ENCODE results near the gene GPC4.

Gene GPC4

DNA sequence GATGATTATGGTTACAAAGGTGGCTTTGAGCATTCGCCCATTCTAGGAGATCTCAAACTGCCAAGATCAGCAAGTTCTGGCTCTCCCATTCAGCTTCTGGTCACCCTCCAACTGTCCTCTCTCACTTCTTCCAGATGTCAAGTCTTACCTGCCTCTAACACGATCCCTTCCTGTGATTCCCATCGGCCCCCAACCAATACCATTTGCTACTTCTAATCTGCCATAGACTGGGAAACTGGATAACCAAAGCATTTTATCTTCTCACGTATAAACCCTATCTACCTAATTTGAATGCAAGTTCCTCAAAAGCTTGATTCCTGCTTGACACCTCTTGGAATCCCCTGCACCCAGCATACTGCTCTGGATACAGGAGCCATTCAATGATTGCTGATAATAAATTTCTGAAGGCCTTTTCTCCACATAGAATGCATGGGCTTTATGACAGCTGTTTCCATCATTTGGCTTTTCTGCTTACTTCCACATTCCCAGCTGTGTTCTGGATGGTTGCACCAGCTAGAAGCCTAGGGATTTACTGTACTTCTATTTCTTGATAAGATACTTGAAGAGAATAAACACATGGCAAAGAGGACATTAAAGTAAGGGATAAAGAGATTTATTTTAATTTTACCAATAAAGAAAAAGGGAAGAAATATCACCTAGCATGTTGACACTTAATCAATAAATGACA lies 9.6 kb downstream of the GPC4 start:
- no peak for DNase-seq

DNA sequence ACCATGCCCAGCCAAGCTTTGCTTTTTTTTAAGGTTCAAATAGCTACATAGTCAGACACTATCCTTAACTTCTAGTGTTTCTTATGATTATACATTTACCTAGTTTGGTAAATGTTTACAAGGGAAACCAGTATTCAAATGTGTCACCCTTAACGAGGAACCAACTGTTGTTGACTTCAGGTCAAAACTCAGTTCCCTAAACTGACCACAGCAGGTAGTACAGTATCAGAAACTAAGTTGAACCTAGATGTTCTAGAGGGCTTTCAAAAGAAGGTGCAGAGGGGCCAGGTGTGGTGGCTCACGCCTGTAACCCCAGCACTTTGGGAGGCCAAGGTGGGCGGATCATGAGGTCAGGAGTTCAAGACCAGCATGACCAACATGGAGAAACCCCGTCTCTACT lies 11.3 kb downstream of the GPC4 start:
- DNase-seq, result no peak

DNA sequence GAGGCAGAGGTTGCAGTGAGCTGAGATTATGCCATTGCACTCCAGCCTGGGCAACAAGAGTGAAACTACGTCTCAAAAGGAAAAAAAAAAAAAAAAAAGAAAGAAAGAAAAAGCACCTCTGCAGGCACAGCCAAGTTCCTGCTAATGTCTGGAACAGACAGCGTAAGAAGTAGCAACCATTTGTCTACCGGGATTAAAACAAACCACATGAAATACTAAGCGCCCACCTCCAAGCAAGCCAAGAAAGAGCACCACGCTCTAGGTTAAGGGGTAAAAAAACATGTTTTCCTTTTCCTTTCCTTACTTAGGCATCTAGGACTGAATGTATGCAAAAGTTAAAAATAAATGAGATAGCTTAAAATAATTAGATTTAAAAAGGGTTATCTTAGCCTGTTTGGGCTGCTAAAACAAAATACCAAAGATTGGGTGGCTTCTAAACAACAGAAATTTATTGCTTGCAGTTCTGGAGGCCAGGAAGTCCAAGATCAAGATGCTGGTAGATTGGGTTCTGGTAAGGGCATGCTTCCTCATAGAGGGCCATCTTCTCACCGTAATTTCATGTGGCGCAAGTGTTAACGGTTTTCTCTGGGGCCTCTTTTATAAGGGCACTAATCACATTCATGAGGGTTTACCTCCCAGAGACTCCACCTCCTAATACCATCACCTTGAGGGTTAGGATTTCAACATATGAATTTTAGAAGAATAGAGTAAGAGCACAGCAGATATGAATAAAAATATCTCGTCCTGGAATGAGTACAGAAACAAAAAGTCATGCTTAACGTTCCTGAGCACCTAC lies 12.3 kb downstream of the GPC4 start:
- no peak for DNase-seq

DNA sequence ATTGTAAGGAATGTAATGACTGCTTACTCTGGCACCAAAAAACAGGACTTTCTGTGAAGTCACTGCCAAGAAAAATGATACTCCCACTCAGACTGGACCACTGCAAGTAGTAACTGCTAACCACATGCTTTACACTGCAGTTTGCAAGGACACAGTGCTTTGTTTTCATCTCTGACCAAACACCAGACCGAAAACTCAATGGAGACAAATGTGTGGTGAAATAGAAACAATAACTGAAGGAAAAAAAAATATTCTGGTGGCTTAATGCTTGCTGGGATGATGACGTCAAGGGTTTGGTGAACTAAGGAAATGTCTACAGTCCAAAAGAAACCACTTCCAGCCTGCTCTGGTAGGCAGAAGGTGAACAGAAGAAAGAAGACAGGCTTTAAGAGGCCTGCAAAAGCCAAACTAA lies 13.2 kb downstream of the GPC4 start:
- DNase-seq, result no peak

DNA sequence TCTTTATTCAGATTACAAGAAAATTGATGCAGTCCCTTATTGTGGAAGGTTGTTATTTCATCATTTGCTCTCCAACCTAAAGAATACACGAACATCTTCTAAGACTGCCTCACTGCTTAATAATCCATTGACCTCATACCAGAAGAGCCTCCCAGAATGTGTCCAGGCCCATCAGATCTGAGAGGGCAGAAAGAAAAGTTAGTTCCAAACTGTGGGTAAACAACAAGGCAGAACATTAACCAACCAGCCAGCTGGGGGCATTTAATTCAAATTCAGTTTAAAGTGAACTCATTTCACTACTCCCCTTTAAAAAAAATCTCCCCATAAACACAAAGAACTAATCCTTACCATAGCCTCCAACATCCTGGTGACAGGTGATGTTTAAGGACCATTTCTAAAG lies 13.8 kb downstream of the GPC4 start:
- no peak for DNase-seq

DNA sequence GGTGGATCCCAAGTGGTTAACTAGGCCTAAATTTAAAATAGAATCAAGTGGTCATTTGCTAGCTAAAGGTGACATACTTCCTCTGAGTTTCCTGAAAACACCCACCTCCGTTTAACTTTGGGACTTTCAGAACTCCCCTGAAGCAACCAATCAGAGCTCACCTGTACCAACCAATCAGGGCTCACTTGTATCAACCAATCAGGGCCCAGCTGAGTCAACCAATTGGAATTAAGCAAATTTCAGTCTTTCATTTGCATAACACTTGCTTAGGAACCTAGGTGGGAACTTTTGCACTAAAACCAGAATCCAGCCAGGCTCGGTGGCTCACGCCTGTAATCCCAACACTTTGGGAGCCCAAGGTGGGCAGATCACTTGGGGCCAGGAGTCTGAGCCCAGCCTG lies 15.9 kb downstream of the GPC4 start:
- DNase-seq, result no peak

DNA sequence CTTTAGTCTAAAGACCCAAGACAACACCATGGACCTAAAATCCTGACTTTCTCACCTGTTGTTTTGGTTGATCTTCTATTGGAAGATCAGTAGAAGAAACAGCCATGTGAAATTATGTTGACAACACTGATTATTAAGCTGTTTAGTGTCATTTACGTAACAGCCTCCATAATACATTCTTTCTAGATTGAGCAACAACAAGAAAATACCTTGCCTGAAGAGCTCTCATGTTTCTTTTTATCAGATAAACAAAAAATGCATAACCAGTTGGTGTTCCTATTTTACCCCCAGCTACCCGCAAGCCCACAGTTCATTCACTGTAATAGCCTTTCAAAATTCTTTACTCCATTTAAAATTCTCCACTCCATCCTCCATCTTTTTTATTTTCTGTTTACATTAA lies 20.5 kb downstream of the GPC4 start:
- no peak for DNase-seq

DNA sequence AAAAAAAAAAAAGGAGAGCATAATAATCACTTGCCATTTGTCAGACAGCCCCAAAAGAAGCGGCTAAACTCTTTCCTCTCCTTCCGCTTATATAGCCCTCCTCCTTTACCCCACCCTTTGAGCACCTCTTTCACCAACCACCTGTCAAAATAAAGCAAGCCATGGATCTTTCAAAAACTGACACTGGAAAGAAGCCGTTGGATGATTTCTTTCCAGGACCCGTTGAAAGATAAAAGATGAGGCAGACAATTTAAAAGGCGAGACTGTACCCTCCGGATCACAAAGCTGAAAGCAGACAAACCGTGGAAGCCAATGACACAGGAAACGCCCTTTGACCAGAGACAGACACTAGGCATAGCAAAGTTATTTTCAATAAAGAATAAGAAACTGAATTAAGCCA lies 22.6 kb downstream of the GPC4 start:
- no peak for DNase-seq

DNA sequence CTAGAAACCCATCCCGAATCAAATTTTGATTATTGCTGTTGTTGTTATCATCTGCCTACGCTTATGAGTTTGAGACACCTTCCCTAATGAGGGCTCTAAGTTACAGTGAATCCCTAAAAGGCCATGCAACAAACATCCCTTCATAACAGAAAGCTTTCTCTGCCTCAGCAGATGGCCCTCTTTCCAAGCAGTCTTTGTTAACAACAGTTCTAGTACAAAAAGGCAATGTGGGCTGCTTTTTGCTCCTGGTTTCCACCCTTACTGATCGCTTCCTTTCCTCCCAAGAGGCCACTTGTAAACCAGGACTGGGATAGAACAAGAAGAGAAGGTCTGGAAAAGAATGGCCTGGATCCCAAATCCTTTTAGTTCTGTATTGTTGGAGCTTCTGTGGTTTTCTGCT lies 24.2 kb downstream of the GPC4 start:
- no peak for DNase-seq

DNA sequence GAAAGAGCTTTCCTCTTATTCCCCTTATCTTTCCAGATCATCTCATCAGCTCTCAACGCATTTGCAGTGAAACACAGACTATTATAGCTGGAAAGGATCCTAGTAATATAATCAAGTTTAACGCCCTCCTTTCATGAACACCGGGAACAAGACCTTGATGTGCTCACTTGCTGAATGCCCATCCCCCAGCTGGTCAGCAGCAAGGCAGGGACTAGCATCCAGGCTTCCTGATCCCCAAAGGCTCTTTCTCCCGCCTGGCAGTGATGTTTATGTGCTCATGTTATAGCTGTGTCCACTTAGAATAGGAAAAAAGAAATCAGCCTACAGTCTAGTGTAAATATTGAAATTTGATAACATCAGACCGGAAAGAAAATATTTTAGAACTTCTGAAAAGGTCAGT lies 24.6 kb downstream of the GPC4 start:
- no peak for DNase-seq

DNA sequence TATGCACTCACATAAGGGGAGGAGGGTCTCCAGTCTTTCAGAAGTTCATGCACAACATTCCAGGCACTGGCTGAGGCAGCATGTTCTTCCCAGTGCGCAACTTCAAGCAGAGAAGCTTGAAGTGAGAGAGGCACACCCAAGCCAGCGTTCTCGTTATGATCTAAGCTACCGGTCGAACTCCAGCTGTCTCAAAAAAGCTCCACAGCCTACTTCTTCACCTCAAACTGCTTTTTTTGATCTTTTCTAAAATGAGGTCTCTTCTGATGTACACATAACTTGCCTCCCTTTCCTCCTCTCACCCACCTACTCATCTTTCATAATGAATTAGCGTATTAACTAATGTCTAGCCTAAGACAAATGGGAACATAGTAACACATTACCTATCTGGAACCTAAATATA lies 25.3 kb downstream of the GPC4 start:
- DNase-seq, result no peak

DNA sequence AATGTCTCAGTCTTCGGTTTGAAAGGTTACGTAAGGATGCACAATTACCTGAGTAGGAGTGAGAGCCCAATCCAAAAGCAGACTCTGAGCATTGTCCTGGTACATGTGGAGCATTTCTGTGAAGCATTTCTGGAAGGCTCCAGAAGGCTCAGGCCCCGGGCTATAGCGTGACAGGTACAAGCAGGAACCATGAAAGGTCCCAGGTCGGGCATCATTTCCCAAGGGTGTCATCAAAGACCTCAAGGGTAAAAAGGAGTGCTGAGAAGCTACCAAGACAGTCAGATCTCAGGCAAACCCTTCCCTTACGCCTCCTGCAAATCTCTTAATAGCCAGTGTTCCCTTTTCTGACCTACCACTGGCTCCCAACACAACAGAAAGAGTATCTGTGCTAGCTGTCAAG lies 30.8 kb downstream of the GPC4 start:
- DNase-seq, result no peak

DNA sequence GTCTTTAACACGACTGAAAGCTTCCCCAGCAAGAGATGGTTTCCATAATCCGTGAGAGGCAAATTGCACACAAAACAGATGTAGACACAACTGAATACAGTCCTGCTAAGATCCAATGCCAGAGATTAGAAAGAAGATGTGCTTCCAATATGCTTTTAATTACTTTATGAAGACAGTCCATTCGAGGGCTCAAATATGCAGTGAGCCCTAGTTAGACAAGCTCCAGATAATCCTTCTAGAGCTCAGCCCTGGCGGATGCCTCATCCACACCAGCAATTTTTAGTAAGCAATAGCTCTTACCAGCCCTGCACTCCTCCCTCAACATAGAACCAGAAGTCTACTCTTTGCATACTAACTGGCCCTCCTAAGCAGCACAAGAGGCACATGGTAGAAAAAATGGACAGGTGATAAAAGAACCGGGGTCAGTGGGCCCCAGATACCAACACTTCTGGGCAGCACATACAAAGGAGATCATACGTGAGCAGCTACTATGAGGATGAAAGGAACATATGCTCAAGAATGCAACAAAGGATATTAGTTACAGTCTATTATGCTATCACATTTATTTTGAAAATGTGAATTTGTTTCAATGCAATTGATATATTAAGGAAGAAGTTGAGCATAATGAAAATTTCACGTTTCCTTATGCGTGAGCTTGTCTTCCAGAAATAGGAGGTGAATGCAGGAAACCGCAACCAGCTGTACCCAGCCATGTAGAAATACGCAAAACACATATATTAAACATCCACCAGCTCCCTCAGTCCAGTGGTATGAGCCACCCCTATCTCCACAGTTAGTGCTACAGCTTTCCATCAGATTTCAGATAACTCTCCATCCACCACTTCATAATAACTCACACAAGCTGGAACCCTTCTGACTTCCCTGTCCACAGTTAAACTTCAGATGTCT lies 34.3 kb downstream of the GPC4 start:
- no peak for DNase-seq

DNA sequence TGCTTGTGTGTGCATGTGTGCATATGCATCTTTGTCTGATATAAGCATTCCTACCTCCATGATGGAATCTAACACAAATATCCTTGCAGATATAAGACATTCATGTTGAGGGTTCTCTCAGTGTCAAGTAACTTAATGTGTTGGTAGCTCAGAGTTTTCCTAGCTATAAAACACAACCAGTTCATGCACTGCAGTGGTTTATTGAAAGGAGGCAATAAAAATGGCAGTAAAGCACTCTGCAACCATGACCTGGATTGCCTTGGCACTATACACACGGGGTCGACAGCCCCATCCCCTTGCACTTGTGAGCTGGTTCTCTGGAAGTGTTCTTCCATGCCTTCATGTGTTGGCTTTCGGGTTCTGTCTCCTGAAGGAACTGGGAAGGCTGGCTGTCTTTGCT lies 38.9 kb downstream of the GPC4 start:
- DNase-seq, result no peak

DNA sequence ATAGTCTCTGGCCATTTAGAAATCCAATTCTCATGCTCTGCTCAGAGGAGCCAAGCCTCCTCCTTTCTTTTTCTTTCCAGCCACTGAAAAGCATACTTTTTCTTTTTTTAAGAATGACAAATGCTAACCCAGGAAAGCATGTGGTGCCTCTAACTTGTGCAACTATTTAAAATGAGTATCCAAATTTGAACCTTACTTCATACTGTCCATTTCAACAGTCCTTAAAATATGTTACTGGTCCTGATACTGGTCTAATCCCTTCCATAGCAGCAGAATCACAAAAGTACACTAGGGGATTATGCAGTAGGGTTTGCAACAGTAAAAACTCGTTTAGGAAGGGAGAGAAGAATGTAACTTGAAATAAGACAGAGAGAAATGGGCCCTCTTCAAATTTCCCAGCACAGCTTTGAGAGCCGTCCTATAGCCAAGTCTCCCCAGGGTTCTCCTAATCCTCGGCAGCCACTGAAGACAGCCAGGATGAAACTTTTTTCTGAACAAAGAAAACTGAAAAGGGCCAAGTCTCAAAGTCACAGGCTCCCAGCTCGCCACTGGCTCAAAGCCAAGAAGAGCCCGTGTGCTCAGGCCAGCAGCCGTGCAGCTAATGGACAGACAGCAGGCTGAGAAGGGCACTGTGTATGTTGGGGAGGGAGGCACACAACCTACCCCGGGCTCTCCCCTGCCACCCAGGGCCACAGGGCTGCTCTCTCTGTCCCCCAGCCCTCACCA lies 39.5 kb downstream of the GPC4 start:
- DNase-seq, result peak; percentile 16

DNA sequence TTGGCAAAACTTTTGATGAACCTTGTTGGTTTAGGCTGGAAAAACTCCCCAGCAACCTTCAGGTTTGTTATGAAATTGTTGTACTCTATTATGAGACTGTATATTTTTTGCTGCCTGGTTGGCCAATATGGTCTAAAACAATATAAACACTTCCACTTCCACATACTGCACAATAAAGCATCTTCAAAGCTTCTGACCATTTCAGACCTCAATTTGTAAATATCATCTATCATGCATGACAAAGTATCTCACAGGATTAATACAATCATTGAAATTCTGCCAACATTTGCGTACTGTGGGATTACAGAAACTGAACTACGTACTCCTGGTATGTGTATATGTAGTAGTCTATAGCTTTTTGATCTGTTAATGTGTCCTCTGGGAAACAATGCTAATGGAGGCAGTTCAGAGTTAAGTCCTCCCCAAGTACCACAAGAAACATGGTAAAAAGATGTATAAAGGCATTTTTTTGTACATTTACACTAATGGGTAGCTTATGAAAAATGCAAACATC lies 40.4 kb downstream of the GPC4 start:
- no peak for DNase-seq

DNA sequence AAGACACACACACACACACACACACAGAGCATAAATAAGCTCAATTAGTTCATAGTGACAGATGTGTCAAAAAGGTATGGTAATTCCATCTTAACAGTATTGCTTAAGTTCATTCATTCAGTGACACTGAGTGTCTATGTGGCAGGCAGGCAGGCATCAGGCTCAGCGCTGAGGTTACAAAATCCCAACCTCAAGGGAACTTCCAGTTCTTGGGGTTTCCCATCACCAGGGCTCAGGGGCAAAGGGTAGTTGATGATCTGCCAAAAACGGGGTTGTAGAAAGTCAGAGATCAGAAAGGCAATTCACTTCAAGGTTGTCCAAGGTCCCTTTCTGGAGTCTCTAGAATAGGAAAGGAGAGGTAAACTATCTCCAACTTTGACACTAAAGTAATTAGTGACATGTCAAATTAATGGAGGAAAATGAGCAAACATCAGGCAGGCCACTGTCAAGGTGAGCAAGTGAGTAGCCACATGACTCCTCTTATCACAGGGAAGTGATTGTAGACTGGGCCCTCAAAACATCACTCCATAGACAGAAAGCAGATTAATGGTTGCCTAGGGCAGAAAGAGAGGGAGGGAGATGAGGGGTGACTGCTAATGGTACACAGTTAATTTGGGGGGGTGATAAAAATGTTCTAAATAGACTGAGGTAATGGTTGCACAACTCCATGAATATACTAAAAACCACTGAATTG lies 41.8 kb downstream of the GPC4 start:
- no peak for DNase-seq

DNA sequence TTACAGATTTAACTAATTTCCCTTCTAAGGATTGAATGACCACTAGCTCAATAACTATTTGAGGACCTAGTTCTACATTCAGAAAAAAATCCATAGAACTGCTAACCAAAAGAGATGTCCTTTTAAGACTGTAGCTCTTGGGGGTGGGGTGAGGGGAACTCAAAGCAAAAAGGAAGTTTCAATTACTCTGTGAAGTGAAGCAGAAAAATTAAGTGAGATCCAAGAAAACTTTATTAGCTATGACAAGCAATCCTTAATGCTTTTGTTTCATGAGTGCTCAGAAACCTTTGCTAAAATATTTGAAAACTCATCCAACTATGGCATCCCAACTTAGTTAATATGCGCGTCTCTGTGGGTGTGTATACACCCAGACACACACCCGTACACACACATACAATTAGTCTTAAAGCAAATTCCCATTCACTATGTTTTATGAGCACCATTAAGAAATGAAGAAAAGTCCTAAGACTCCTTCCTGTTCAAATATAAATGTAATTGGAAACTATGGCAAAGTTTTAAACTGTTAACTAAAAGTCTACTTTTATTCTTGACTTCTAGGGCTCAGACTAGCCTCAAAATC lies 44.5 kb downstream of the GPC4 start:
- no peak for DNase-seq

DNA sequence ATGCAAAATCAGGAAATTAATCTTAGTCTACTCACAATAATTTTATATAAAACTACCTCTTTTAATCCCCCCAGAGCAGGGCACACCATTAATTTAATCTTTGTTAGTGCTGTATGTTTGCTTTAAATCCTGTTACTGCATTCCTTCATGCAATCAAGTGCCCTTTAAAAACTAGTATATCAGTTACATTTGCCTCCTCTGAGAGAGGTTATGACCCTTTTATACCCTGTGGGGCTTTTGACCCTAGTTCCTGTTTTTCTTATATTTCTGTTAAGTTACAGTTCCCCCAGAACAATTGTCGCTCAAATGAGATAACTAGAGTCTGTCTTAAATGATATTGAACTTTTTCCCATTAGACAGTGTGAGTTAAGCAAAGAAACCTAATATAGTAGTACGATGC lies 46.2 kb downstream of the GPC4 start:
- DNase-seq, result no peak

DNA sequence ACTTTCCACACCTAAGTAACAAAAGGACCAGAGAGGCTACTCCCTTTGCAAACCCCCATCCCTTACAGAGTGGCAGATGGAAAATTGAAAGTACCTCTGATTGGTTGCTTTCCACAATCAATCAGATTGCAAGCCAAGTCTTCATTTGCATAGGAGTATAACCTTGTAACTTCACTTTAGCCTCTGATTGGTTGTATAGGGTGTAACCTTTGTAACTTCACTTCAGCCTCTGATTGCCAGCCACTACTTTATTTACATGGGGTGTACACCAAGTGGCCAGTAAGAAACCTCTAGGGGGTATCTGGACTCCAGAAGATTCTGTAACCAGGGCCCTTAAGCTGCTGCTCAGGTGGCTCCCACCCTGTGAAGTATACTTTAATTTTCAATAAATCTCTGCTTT lies 48.6 kb downstream of the GPC4 start:
- DNase-seq, result no peak

DNA sequence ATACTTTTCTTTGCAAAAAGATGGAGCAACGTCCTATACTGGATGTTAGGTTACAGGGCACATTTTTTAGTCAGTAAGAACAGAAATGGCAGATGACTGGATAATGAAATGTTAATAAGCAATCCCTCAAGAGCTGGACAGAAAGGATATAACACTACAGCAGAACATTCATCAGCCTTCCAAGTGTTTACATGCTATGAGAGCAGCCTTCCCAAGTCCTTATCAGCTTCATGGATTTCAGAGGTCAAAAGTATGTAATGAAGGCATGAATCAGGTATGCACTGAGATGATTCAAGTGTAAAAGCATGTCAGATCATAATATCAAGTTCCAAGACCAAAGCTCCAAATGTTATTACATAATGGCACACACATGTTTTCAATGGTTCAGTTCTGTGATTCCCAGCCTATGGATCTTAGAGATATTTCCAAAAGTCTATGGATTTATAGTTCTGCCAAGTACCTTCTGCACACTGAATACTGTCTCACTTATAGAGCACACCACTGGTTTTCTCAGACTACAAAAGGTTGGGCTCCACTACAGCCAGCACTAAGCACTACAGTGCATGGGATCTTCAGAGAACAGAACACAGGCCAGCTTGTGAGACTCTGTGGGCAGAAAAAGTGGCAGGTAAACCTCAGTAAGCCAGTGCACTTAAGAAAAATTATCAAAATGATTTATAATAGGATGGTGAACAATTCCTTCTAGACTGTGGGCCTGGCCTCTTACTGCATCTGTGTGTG lies 49.2 kb downstream of the GPC4 start:
- DNase-seq, result no peak
